PC-9 (cell line): ENCODE measurements around the gene MCFD2. TPM values are rescaled to one million over a fixed set of nuclear protein-coding genes. Genes with fewer than 3 reads are reported as not detected.

Experiments used
- BruUV-seq: library from RNA; stranded (reverse); fragments of 400-500 nt; replicated peaks from 2 replicates; lab custom pipeline; 2021; lab: Mats Ljungman, UMichigan
- CTCF ChIA-PET: fragments of 300-600 bp; sonication (Branson Sonifier 250); formaldehyde crosslinking; loops from one replicate; lab custom pipeline; 2022; ENCODE audit warnings: antibody characterized with exemption; lab: Charles Lee
- POLR2A ChIA-PET: fragments of 300-600 bp; sonication (Branson Sonifier 250); formaldehyde crosslinking; loops from one replicate; lab custom pipeline; 2022; ENCODE audit warnings: antibody characterized with exemption; ENCODE audit not compliant: unreplicated experiment; lab: Charles Lee
- DNase-seq, 2 experiments: peaks; one replicate each; pipeline versions ENCODE4 v3.0.0 to v3.0.0-alpha.2; 2015 to 2022; ENCODE audit warnings: mixed read lengths in 1 of 2
- H2AFZ ChIP-seq: fragments of 200-600 bp; sonication (generic); 2 replicates; pipeline ENCODE4 v1.8.1; 2017; ENCODE audit warnings: antibody characterized with exemption
- H3F3A ChIP-seq: fragments of 200-600 bp; sonication (generic); 2 replicates; pipeline ENCODE4 v1.8.1; 2017; ENCODE audit warnings: antibody characterized with exemption, mild to moderate bottlenecking, low read depth; ENCODE audit not compliant: insufficient read depth
- H3K27ac ChIP-seq: fragments of 200-600 bp; sonication (generic); 2 replicates; pipeline ENCODE4 v1.6.1; 2016; ENCODE audit warnings: mixed run types
- H3K27me3 ChIP-seq: fragments of 200-600 bp; sonication (generic); 2 replicates; pipeline ENCODE4 v1.6.1; 2016; ENCODE audit warnings: low read depth, mixed run types; ENCODE audit not compliant: insufficient read depth
- H3K36me3 ChIP-seq: fragments of 200-600 bp; sonication (generic); 2 replicates; pipeline ENCODE4 v1.6.1; 2016; ENCODE audit warnings: low read depth, mixed run types
- H3K4me1 ChIP-seq: fragments of 200-600 bp; sonication (generic); replicated peaks from 2 replicates; pipeline ENCODE4 v1.6.1; 2016; ENCODE audit warnings: mixed run types; ENCODE audit not compliant: insufficient read depth
- H3K4me2 ChIP-seq: fragments of 200-600 bp; sonication (generic); 2 replicates; pipeline ENCODE4 v1.6.1; 2017; ENCODE audit warnings: mixed run types
- H3K4me3 ChIP-seq: fragments of 200-600 bp; sonication (generic); 2 replicates; pipeline ENCODE4 v1.6.1; 2016; ENCODE audit warnings: mixed run types
- H3K79me2 ChIP-seq: fragments of 200-600 bp; sonication (generic); 2 replicates; pipeline ENCODE4 v1.6.1; 2017; ENCODE audit warnings: low read depth, mixed run types
- H3K9me2 ChIP-seq: fragments of 200-600 bp; sonication (generic); 2 replicates; pipeline ENCODE4 v1.8.1; 2017; ENCODE audit warnings: mild to moderate bottlenecking; ENCODE audit not compliant: insufficient read depth
- H3K9me3 ChIP-seq: fragments of 200-600 bp; sonication (generic); 2 replicates; pipeline ENCODE4 v1.8.1; 2016; ENCODE audit warnings: low read depth; ENCODE audit not compliant: insufficient read depth
- H4K20me1 ChIP-seq: fragments of 200-600 bp; sonication (generic); 2 replicates; pipeline ENCODE4 v1.8.1; 2017; ENCODE audit not compliant: insufficient read depth
- CTCF ChIP-seq: fragments of 200-600 bp; sonication (generic); conservative IDR thresholded peaks from 2 replicates; pipeline ENCODE4 v1.6.1; 2017; ENCODE audit warnings: mixed run types, antibody characterized with exemption, mild to moderate bottlenecking, moderate library complexity
- EZH2 ChIP-seq: fragments of 200-600 bp; sonication (generic); IDR thresholded peaks from 2 replicates; pipeline ENCODE4 v1.8.0; 2017; ENCODE audit warnings: antibody characterized with exemption, low read depth
- intact Hi-C: fragments of 100-400 bp; cut with micrococcal nuclease; formaldehyde crosslinking; loops from one replicate; pipeline ENCODE4 v1.10.0; 2022; ENCODE audit not compliant: unreplicated experiment
- total RNA-seq: library from RNA; stranded (reverse); gene quantifications from 2 replicates; pipeline ENCODE4 v1.2.3, GENCODE V29; 2021

Gene MCFD2
- total RNA-seq, 1 experiment from 2014 or later: 163 TPM

GRCh38 chr2:46886268-46887027 is 29.2 kb downstream of the MCFD2 start:
- no peaks in the 10 kb centered on the region for H3K9me2 ChIP-seq
- no peak overlapping the region for H2AFZ ChIP-seq
- no peaks in the 10 kb centered on the region for H3K27me3 ChIP-seq
- H3K4me2 ChIP-seq: no peak overlapping the region
- intact Hi-C loops: loop anchor here (5.0 kb wide), 1 partner anchor 889 kb away; no protein-coding TSS in a partner anchor
- H3K4me1 ChIP-seq: peaks cover 14% of the 10 kb centered on the region
- H3K9me3 ChIP-seq: 0 out of 2 replicates have a peak, but pooled peaks cover 6% of the 10 kb centered on the region
- POLR2A ChIA-PET: interaction anchor here (0.6 kb wide), 1 partner anchor 36 kb away, joined by 4 read pairs; no protein-coding TSS in a partner anchor
- no peaks in the 10 kb centered on the region for H3K36me3 ChIP-seq
- H3K4me3 ChIP-seq: no peak overlapping the region
- no peaks in the 10 kb centered on the region for H4K20me1 ChIP-seq
- no peak overlapping the region for H3K27ac ChIP-seq
- no TSS peak for BruUV-seq
- peaks cover 10% of the 10 kb centered on the region; the same call in 1 of the 2 replicates for H3F3A ChIP-seq
- TF ChIP-seq EZH2 (no peak), CTCF (no peak)
- H3K79me2 ChIP-seq: no peaks in the 10 kb centered on the region
- no peak for DNase-seq
- CTCF ChIA-PET: interaction anchor here (1.4 kb wide), 1 partner anchor 9 kb away, joined by 5 read pairs; no protein-coding TSS in a partner anchor

- intact Hi-C loops: loop anchor here (5.0 kb wide), 1 partner anchor 888 kb away; no protein-coding TSS in a partner anchor
Observed at GRCh38 chr2:46885376-46885775, 30.2 kb downstream of the MCFD2 start.

GRCh38 chr2:46879511-46879910 is 36.1 kb downstream of the MCFD2 start:
- no peaks in the 10 kb centered on the region for H3K79me2 ChIP-seq
- H3K27me3 ChIP-seq: no peaks in the 10 kb centered on the region
- H3K27ac ChIP-seq: no peak overlapping the region
- H3K9me3 ChIP-seq: no peaks in the 10 kb centered on the region
- H3K4me1 ChIP-seq: 0 out of 2 replicates have a peak, but pooled peaks cover 4% of the 10 kb centered on the region
- BruUV-seq: no TSS peak
- no peak overlapping the region for H2AFZ ChIP-seq
- intact Hi-C loops: no loop called here
- TF ChIP-seq CTCF: no peak
- TF ChIP-seq EZH2: no peak
- no peak overlapping the region for H3K4me3 ChIP-seq
- peaks cover 21% of the 10 kb centered on the region; the same call in 1 of the 2 replicates for H3F3A ChIP-seq
- H3K9me2 ChIP-seq: no peaks in the 10 kb centered on the region
- no peaks in the 10 kb centered on the region for H4K20me1 ChIP-seq
- ChIA-PET POLR2A (no interaction called here), CTCF (no interaction called here)
- no peak for DNase-seq
- no peak overlapping the region for H3K4me2 ChIP-seq
- no peaks in the 10 kb centered on the region for H3K36me3 ChIP-seq

More at GRCh38 chr2:46885376-46885775, 30.2 kb downstream of the MCFD2 start:
- no peak overlapping the region for H3K4me3 ChIP-seq
- ChIA-PET POLR2A (no interaction called here), CTCF (no interaction called here)
- no TSS peak for BruUV-seq
- no peaks in the 10 kb centered on the region for H4K20me1 ChIP-seq
- H3K27me3 ChIP-seq: no peaks in the 10 kb centered on the region
- H2AFZ ChIP-seq: no peak overlapping the region
- H3K4me1 ChIP-seq: peaks cover 14% of the 10 kb centered on the region
- DNase-seq: no peak
- no peak overlapping the region for H3K27ac ChIP-seq
- no peaks in the 10 kb centered on the region for H3K36me3 ChIP-seq
- H3K4me2 ChIP-seq: no peak overlapping the region
- H3K79me2 ChIP-seq: no peaks in the 10 kb centered on the region
- no peaks in the 10 kb centered on the region for H3K9me2 ChIP-seq
- TF ChIP-seq CTCF (no peak), EZH2 (no peak)
- H3F3A ChIP-seq: peaks cover 10% of the 10 kb centered on the region; the same call in 1 of the 2 replicates
- 0 out of 2 replicates have a peak, but pooled peaks cover 6% of the 10 kb centered on the region for H3K9me3 ChIP-seq
